H1 (cell line): ENCODE data around the gene TBC1D2B. TPM values are rescaled to one million over a fixed set of nuclear protein-coding genes. Genes with fewer than 3 reads are reported as not detected.
"Not testable (repeated sequence)": the region's sequence is repeated elsewhere in the genome, so short reads cannot be mapped to it uniquely, and the experiment has no call there.

Source experiments
- CTCF ChIA-PET: fragments of 300-600 bp; sonication (Branson Sonifier 250); formaldehyde crosslinking; loops from one replicate; lab custom pipeline; 2021; ENCODE audit not compliant: partially characterized antibody; lab: Charles Lee
- POLR2A ChIA-PET: fragments of 300-600 bp; sonication (Branson Sonifier 250); formaldehyde crosslinking; loops from one replicate; lab custom pipeline; 2021; ENCODE audit warnings: inconsistent platforms; ENCODE audit not compliant: partially characterized antibody; lab: Charles Lee
- DNase-seq, 2 experiments: peaks; one replicate each; pipeline versions ENCODE4 v3.0.0 to v3.0.0-alpha.2; 2010 to 2022; ENCODE audit warnings: low spot score in 2 of 2, low read depth in 1 of 2, mixed read lengths in 1 of 2
- FAIRE-seq: peaks from 2 replicates; lab custom pipeline; 2011; peaks lifted over from hg19 to GRCh38; lab: Jason Lieb, UNC
- H2AFZ ChIP-seq: 2 replicates; pipeline ENCODE4 v1.8.1; 2012; ENCODE audit warnings: low read length, inconsistent platforms
- H2AK5ac ChIP-seq: 2 replicates; pipeline ENCODE4 v1.6.1; 2013; ENCODE audit warnings: low read depth, low read length
- H2BK120ac ChIP-seq: replicated peaks from 2 replicates; pipeline ENCODE3; 2013; ENCODE audit warnings: low read depth, low read length, inconsistent platforms
- H2BK12ac ChIP-seq: 2 replicates; pipeline ENCODE4 v1.6.1; 2013; ENCODE audit warnings: low read depth, low read length
- H2BK15ac ChIP-seq: 2 replicates; pipeline ENCODE4 v1.6.1; 2013; ENCODE audit warnings: low read length
- H2BK20ac ChIP-seq: 2 replicates; pipeline ENCODE4 v1.6.1; 2013; ENCODE audit warnings: low read length
- H2BK5ac ChIP-seq: 2 replicates; pipeline ENCODE4 v1.6.1; 2013; ENCODE audit warnings: low read depth, low read length
- H3K14ac ChIP-seq: 2 replicates; pipeline ENCODE4 v1.6.1; 2013; ENCODE audit warnings: inconsistent platforms; ENCODE audit not compliant: insufficient read length
- H3K18ac ChIP-seq: 2 replicates; pipeline ENCODE4 v1.6.1; 2013; ENCODE audit warnings: low read length; ENCODE audit errors: extremely low read depth
- H3K23ac ChIP-seq: 2 replicates; pipeline ENCODE4 v1.6.1; 2013; ENCODE audit warnings: inconsistent platforms; ENCODE audit not compliant: insufficient read length
- H3K23me2 ChIP-seq: 2 replicates; pipeline ENCODE4 v1.6.1; 2013; ENCODE audit warnings: low read depth, low read length
- H3K27ac ChIP-seq: 2 replicates; pipeline ENCODE4 v1.6.1; 2011; ENCODE audit warnings: low read depth, low read length, inconsistent platforms
- H3K27me3 ChIP-seq, 4 experiments: replicated peaks in 1 of 4; 1 replicate in 1 of 4; 2 replicates in 3 of 4; pipeline versions ENCODE4 v1.6.1 to v1.8.1; 2011 to 2013; ENCODE audit warnings: low read length in 3 of 4, mild to moderate bottlenecking in 3 of 4, inconsistent platforms in 2 of 4, mixed read lengths in 2 of 4, moderate library complexity in 1 of 4; ENCODE audit not compliant: control insufficient read depth in 3 of 4, insufficient read depth in 3 of 4; ENCODE audit errors: extremely low read depth in 1 of 4
- H3K36me3 ChIP-seq, 4 experiments: 2 replicates each; pipeline versions ENCODE4 v1.6.1 to v1.8.1; 2011 to 2013; ENCODE audit warnings: mild to moderate bottlenecking in 4 of 4, low read length in 3 of 4, moderate library complexity in 2 of 4, control low read depth in 1 of 4, inconsistent platforms in 1 of 4; ENCODE audit not compliant: insufficient read depth in 4 of 4, control insufficient read depth in 2 of 4
- H3K4ac ChIP-seq: replicated peaks from 2 replicates; pipeline ENCODE3; 2013; ENCODE audit warnings: low read length, low read depth, mixed read lengths, inconsistent platforms; ENCODE audit not compliant: insufficient read length
- H3K4me1 ChIP-seq, 4 experiments: replicated peaks in 1 of 4; 1 replicate in 1 of 4; 2 replicates in 3 of 4; pipeline versions ENCODE4 v1.6.1 to v1.8.1; 2011 to 2013; ENCODE audit warnings: low read length in 3 of 4, inconsistent platforms in 2 of 4, mixed read lengths in 1 of 4; ENCODE audit not compliant: insufficient read depth in 4 of 4, control insufficient read depth in 3 of 4
- H3K4me2 ChIP-seq, 2 experiments: 2 replicates each; pipeline versions ENCODE4 v1.6.1 to v1.8.1; 2011 to 2013; ENCODE audit warnings: low read depth in 2 of 2, low read length in 2 of 2, control low read depth in 1 of 2, inconsistent platforms in 1 of 2, mild to moderate bottlenecking in 1 of 2; ENCODE audit not compliant: insufficient read depth in 1 of 2
- H3K4me3 ChIP-seq, 4 experiments: fragments of 200-600, 300-600 bp in 1 of 4; sonication (generic), shearing (Covaris generic), sonication (Bioruptor Twin) in 1 of 4; 2 replicates each; pipeline versions ENCODE4 v1.5.1 to v1.8.1; 2011 to 2016; ENCODE audit warnings: low read length in 4 of 4, low read depth in 3 of 4, control low read depth in 2 of 4, inconsistent platforms in 2 of 4, mild to moderate bottlenecking in 2 of 4, mixed read lengths in 1 of 4, moderate library complexity in 1 of 4; ENCODE audit not compliant: insufficient read depth in 2 of 4; ENCODE audit errors: extremely low read depth in 1 of 4
- H3K56ac ChIP-seq: replicated peaks from 2 replicates; pipeline ENCODE3; 2013; ENCODE audit warnings: low read depth, mild to moderate bottlenecking, mixed read lengths, low read length, inconsistent platforms; ENCODE audit not compliant: insufficient read length
- H3K79me1 ChIP-seq: 2 replicates; pipeline ENCODE4 v1.6.1; 2013; ENCODE audit warnings: low read depth, low read length, control low read depth
- H3K79me2 ChIP-seq, 2 experiments: 2 replicates each; pipeline versions ENCODE4 v1.6.1 to v1.8.1; 2012 to 2013; ENCODE audit warnings: low read length in 2 of 2, mild to moderate bottlenecking in 2 of 2, inconsistent platforms in 1 of 2; ENCODE audit not compliant: insufficient read depth in 2 of 2, control insufficient read depth in 1 of 2
- H3K9ac ChIP-seq, 4 experiments: replicated peaks in 1 of 4; 1 replicate in 1 of 4; 2 replicates in 3 of 4; pipeline versions ENCODE4 v1.6.1 to v1.8.1; 2011 to 2013; ENCODE audit warnings: low read depth in 3 of 4, low read length in 3 of 4, control low read depth in 2 of 4, mild to moderate bottlenecking in 2 of 4, moderate library complexity in 2 of 4, inconsistent platforms in 1 of 4; ENCODE audit errors: extremely low read depth in 1 of 4
- H3K9me3 ChIP-seq, 2 experiments: 2 replicates each; pipeline versions ENCODE4 v1.6.1 to v1.8.1; 2012 to 2013; ENCODE audit warnings: mild to moderate bottlenecking in 2 of 2, moderate library complexity in 2 of 2, control low read depth in 1 of 2, inconsistent platforms in 1 of 2, low read depth in 1 of 2, low read length in 1 of 2, mixed read lengths in 1 of 2; ENCODE audit not compliant: insufficient read depth in 2 of 2
- H4K20me1 ChIP-seq, 2 experiments: replicated peaks in 1 of 2; 2 replicates each; pipeline versions ENCODE3 to v1.8.1; 2011 to 2013; ENCODE audit warnings: inconsistent platforms in 2 of 2, low read length in 2 of 2, mild to moderate bottlenecking in 1 of 2; ENCODE audit not compliant: insufficient read depth in 2 of 2, control insufficient read depth in 1 of 2
- H4K5ac ChIP-seq: 2 replicates; pipeline ENCODE4 v1.6.1; 2013; ENCODE audit warnings: low read length, low read depth, mixed read lengths, inconsistent platforms; ENCODE audit not compliant: insufficient read length
- H4K8ac ChIP-seq: 2 replicates; pipeline ENCODE4 v1.8.0; 2013; ENCODE audit warnings: mild to moderate bottlenecking, moderate library complexity, low read length, inconsistent platforms; ENCODE audit not compliant: insufficient read depth; ENCODE audit errors: extremely low read depth
- H4K91ac ChIP-seq: replicated peaks from 2 replicates; pipeline ENCODE3; 2013; ENCODE audit warnings: low read length, mixed read lengths, inconsistent platforms; ENCODE audit not compliant: insufficient read length
- WGBS, 2 experiments: shearing (Covaris generic) in 1 of 2; methylation state at CpG; one replicate each; pipeline versions ENCODE4 v1.1.6 to v1.1.7; 2013 to 2015; ENCODE audit warnings: low lambda C conversion rate in 2 of 2, mixed read lengths in 2 of 2, inconsistent platforms in 1 of 2, low coverage in 1 of 2, missing lambda C conversion rate in 1 of 2; ENCODE audit not compliant: insufficient replicate concordance in 2 of 2, insufficient coverage in 1 of 2, insufficient read length in 1 of 2; ENCODE audit errors: extremely low coverage in 1 of 2, missing lambda C conversion rate in 1 of 2; 5-methylcytosine and 5-hydroxymethylcytosine counted together
- polyA plus RNA-seq, 7 experiments: library from polyadenylated mRNA; depleted of rRNA in 3 of 7; stranded (reverse) in 5 of 7; unstranded in 2 of 7; fragments of >200 nt in 5 of 7; fragments of 200-250 nt in 2 of 7; gene quantifications; 1 replicate in 5 of 7; 2 replicates in 1 of 7; 4 replicates in 1 of 7; pipeline versions ENCODE4 v1.2.1 to v1.2.3, GENCODE V29; 2011 to 2013; ENCODE audit warnings: missing spikeins in 2 of 7, mixed read lengths in 2 of 7
- total RNA-seq: library from RNA; stranded (reverse); fragmentation: NEBNext Ultra II Directional; extraction: Animal tissue kit (Norgen Biotek cat#: 25700); gene quantifications from 2 replicates; pipeline ENCODE4 v1.2.1, GENCODE V29; 2021

TBC1D2B gene
- total and polyA plus RNA-seq, 2 of the 8 experiments (the other 6 are each of a cell fraction or from before 2014, with no cell fraction given): 11.9 to 19.5 TPM

DNA sequence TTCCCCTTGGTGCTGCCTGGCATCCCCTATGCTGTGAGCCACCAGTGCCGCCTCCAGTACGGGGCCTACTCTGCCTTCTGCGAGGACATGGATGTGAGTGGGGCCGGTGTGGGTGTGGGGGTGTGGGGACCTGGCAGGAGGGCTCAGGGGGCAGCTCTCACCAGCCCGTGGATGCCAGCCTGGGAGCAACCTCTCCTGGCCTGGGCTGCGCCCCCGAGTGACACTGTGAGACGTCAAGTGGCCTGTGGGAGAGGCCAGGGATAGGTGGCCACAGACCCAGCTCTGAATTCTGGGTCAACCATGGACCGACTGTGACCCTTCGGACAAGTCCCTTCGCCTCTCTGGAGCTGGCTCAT, 101.4 kb downstream of the TBC1D2B start:
- H3K9me3 ChIP-seq, H3K4me1 ChIP-seq, H3K4me2 ChIP-seq, H3K4me3 ChIP-seq, H2BK12ac ChIP-seq, FAIRE-seq, H3K27me3 ChIP-seq, H3K9ac ChIP-seq, H3K79me2 ChIP-seq, H2BK120ac ChIP-seq, H3K79me1 ChIP-seq, H3K36me3 ChIP-seq, H3K23me2 ChIP-seq, H2AFZ ChIP-seq, POLR2A ChIA-PET, H4K5ac ChIP-seq, H2BK5ac ChIP-seq, H2AK5ac ChIP-seq, H4K8ac ChIP-seq, H4K20me1 ChIP-seq, H3K14ac ChIP-seq, H3K23ac ChIP-seq, H3K4ac ChIP-seq, H3K56ac ChIP-seq, H3K27ac ChIP-seq, H3K18ac ChIP-seq, H2BK15ac ChIP-seq, H2BK20ac ChIP-seq, H4K91ac ChIP-seq: not testable (repeated sequence)
- DNase-seq: peak in 1 of 2 experiments; percentile 41
- 85% methylated on average over 11 of the region's 11 CpGs; no CpG with 5 or more reads in 1 of the 2 experiments for WGBS, 2 experiments
- CTCF ChIA-PET: interaction anchor here (0.6 to 3.5 kb wide), 3 partner anchors 9 to 66 kb away, joined by 3 to 17 read pairs (median 3); no protein-coding TSS in a partner anchor
